ENCODE data around the gene PDXK.

PDXK gene

GRCh38 chr21:43727519-43728153 lies 8.7 kb downstream of the PDXK start:
- peak; percentile 36 for DNase-seq (ENCODE audit: low read depth)
- H3K4me3 ChIP-seq (ENCODE audit: low read depth, low read length), result no peak overlapping the region
- TF ChIP-seq, protein P1, sequence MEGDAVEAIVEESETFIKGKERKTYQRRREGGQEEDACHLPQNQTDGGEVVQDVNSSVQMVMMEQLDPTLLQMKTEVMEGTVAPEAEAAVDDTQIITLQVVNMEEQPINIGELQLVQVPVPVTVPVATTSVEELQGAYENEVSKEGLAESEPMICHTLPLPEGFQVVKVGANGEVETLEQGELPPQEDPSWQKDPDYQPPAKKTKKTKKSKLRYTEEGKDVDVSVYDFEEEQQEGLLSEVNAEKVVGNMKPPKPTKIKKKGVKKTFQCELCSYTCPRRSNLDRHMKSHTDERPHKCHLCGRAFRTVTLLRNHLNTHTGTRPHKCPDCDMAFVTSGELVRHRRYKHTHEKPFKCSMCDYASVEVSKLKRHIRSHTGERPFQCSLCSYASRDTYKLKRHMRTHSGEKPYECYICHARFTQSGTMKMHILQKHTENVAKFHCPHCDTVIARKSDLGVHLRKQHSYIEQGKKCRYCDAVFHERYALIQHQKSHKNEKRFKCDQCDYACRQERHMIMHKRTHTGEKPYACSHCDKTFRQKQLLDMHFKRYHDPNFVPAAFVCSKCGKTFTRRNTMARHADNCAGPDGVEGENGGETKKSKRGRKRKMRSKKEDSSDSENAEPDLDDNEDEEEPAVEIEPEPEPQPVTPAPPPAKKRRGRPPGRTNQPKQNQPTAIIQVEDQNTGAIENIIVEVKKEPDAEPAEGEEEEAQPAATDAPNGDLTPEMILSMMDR (conservative IDR thresholded peaks at IDR 0.05; ENCODE audit: low read depth, low read length), result peak; percentile 16

- TF ChIP-seq, protein P1 (conservative IDR thresholded peaks at IDR 0.05; ENCODE audit: low read depth, low read length), result no peak
- peak overlapping the region; percentile 23 for H3K4me3 ChIP-seq (ENCODE audit: low read depth, low read length)
- DNase-seq (ENCODE audit: low read depth), result no peak
Observed at GRCh38 chr21:43728154-43728466, 9.2 kb downstream of the PDXK start.

DNA sequence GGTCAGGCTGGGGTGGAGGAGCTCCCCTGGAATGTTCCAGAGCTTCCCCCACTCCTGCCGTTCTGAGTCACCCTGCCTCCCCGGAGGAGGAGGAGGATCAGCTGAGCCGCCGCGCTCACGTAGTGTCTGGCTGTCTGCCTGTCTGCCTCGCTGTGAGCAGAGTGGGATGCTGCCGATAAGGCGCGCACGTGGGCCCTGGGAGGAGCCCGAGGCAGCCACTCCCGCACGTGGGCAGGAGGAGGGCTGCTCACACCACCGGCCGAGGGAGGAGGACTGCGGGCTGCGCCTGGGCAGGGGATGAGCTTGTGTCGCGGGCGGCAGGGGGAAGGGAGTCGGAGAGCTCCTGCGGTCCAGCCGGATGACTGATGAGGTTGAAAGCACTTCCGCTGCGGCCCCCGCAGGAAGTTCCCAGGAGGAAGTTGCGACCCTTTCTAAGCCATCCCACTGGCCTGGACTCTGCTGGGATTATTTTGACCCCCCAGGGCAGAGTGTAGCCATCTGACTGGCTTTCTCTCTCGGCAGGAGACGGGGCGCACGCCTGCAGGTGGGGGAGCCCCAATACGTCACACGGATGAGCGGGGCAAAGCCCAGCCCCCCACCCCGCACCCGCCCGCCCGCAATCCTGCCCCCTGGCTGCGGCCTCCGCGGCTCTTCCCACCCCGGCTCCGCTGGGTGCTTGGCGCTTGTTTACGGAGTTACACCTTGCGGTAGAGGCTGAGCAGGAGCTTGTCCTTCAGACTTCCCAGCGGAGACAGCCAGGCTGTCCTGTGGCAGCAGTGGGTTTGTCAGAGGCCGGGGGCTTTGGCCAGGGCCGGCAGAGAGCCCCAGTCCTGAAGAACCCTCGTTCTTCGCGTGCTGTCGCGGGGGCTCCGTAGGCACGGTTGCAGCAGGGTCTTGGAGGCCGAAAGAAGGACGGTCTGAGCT lies 9.8 kb downstream of the PDXK start:
- TF ChIP-seq, protein P1 (conservative IDR thresholded peaks at IDR 0.05; ENCODE audit: low read depth, low read length), result peak; percentile 51
- peak; percentile 99 for DNase-seq (ENCODE audit: low read depth)
- peak overlapping the region; percentile 60 for H3K4me3 ChIP-seq (ENCODE audit: low read depth, low read length)

DNA sequence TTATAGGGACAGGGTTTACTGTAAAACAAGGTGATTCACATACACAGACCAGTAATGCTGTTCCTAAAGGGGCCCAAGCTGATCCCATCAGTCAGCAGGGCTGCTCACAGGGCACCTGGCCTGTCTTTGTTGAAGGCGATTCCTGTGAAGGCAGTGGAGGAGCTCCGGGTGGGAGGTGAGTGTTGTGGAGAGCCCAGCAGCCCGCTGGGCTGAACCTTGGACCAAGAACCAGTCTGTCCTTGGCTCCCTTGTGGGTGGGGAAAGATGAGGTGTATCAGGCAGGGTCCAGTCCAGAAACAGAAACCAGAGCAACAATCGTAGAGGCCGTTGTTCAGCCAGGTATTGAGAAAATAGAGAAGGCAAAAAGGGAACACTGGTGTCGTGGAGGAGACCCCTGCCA lies 12.5 kb downstream of the PDXK start:
- TF ChIP-seq, protein P1 (conservative IDR thresholded peaks at IDR 0.05; ENCODE audit: low read depth, low read length), result no peak
- H3K4me3 ChIP-seq (ENCODE audit: low read depth, low read length), result no peak overlapping the region
- DNase-seq (ENCODE audit: low read depth), result no peak

- no peak overlapping the region for H3K4me3 ChIP-seq (ENCODE audit: low read depth, low read length)
- TF ChIP-seq, protein P1 (conservative IDR thresholded peaks at IDR 0.05; ENCODE audit: low read depth, low read length), result no peak
- no peak for DNase-seq (ENCODE audit: low read depth)
Observed at GRCh38 chr21:43731891-43732711, 13.2 kb downstream of the PDXK start.

DNA sequence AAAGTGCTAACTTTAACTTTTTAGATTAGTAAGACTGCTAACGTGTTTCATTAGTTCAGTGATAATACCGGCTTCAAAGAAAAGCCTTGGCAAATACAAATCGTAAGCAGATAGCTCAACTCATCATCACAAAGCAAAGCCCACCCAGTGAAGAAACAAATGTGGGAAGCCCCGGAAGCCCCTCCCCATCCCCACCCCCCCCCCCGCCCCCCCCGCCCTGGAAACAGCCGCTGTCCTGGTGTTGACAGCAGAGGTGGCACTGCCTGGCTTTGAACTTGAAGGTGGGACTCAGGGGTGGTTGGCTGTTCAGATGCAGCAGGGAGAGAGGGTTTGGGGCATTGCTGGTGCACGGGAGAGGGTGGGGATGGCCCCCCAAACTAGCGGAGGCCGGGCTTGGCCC lies 14.1 kb downstream of the PDXK start:
- DNase-seq (ENCODE audit: low read depth), result no peak
- TF ChIP-seq, protein P1 (conservative IDR thresholded peaks at IDR 0.05; ENCODE audit: low read depth, low read length), result no peak
- no peak overlapping the region for H3K4me3 ChIP-seq (ENCODE audit: low read depth, low read length)
